ENCODE results near the gene ACOT9. TPM values are rescaled to one million over a fixed set of nuclear protein-coding genes. Genes with fewer than 3 reads are reported as not detected.

ACOT9 gene
- total RNA-seq, 1 experiment from 2014 or later: 33.6 TPM

DNA sequence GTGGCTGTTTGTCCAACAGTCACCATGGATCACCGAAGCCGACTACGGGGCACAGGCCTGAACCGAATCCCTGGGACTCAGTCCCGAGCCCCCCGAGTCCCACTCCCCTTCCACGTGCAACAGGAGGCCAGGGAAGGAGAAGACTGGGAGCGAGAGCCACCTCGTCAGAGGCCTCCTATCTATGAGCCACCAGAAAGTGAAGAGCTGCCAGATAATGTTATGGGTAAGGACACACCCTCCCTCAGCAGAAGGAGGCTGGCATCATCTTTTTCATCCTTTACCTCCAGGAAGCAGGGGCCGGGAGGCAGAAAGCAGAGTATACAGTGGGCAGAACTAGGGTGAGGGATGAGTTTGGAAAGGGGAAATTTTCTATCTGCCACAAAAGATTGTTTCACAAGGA is 78.6 kb downstream of the ACOT9 start:
- Histone ChIP-seq H3K9me3 (ENCODE audit: low read depth, low read length, poor library complexity, severe bottlenecking) (no peaks in the 10 kb centered on the region), H3K27me3 (replicated peaks; ENCODE audit: insufficient read depth, low read depth, low read length, poor library complexity) (no peaks in the 10 kb centered on the region), H3K4me3 (ENCODE audit: low read depth, low read length, poor library complexity, severe bottlenecking) (no peak overlapping the region), H3K36me3 (ENCODE audit: insufficient read depth, low read length, poor library complexity, severe bottlenecking) (no peaks in the 10 kb centered on the region), H3K27ac (ENCODE audit: low read depth, low read length, poor library complexity, severe bottlenecking) (no peak overlapping the region), H3K4me1 (ENCODE audit: insufficient read depth, low read length, poor library complexity, severe bottlenecking) (no peaks in the 10 kb centered on the region)
- POLR2A ChIA-PET (ENCODE audit: low non-redundant PET): no interaction called here
- no peak for DNase-seq (ENCODE audit: low spot score)
- no peak for TF ChIP-seq EZH2 (IDR thresholded peaks at IDR 0.05; ENCODE audit: borderline replicate concordance, low read depth, low read length, poor library complexity, severe bottlenecking)
- TF ChIP-seq, protein P1, sequence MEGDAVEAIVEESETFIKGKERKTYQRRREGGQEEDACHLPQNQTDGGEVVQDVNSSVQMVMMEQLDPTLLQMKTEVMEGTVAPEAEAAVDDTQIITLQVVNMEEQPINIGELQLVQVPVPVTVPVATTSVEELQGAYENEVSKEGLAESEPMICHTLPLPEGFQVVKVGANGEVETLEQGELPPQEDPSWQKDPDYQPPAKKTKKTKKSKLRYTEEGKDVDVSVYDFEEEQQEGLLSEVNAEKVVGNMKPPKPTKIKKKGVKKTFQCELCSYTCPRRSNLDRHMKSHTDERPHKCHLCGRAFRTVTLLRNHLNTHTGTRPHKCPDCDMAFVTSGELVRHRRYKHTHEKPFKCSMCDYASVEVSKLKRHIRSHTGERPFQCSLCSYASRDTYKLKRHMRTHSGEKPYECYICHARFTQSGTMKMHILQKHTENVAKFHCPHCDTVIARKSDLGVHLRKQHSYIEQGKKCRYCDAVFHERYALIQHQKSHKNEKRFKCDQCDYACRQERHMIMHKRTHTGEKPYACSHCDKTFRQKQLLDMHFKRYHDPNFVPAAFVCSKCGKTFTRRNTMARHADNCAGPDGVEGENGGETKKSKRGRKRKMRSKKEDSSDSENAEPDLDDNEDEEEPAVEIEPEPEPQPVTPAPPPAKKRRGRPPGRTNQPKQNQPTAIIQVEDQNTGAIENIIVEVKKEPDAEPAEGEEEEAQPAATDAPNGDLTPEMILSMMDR (conservative IDR thresholded peaks at IDR 0.05; ENCODE audit: low read depth, low read length): no peak
- no TSS peak for BruUV-seq (replicated peaks)
- CTCF ChIA-PET: interaction anchor here (0.5 kb wide), 1 partner anchor 166 kb away, joined by 3 read pairs; no protein-coding TSS in a partner anchor
- intact Hi-C loops (cut with micrococcal nuclease; ENCODE audit: unreplicated experiment): no loop called here

DNA sequence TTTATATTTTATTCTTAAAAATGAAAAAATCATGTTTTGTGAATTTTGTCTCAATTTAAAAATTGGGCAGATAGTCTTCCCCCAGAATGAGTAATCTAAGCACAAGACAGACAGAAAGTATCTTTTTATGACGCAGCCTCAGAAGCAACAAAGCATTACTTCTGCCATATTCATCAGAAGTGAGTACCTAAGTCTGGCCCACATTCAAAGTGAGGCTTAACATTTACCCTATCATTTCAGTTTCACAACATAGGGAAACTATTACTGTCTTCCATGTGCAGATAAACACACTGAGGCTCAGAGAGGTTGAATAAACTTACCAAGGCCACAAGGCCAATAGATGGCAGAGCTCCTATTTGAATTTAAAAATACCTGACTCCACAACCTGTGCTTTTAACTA is 80.2 kb downstream of the ACOT9 start:
- H3K36me3 ChIP-seq (ENCODE audit: insufficient read depth, low read length, poor library complexity, severe bottlenecking): no peaks in the 10 kb centered on the region
- H3K4me3 ChIP-seq (ENCODE audit: low read depth, low read length, poor library complexity, severe bottlenecking): no peak overlapping the region
- no peak for DNase-seq (ENCODE audit: low spot score)
- H3K9me3 ChIP-seq (ENCODE audit: low read depth, low read length, poor library complexity, severe bottlenecking): no peaks in the 10 kb centered on the region
- no TSS peak for BruUV-seq (replicated peaks)
- no peak for TF ChIP-seq EZH2 (IDR thresholded peaks at IDR 0.05; ENCODE audit: borderline replicate concordance, low read depth, low read length, poor library complexity, severe bottlenecking)
- TF ChIP-seq, protein P1 (conservative IDR thresholded peaks at IDR 0.05; ENCODE audit: low read depth, low read length): no peak
- H3K27ac ChIP-seq (ENCODE audit: low read depth, low read length, poor library complexity, severe bottlenecking): no peak overlapping the region
- CTCF ChIA-PET: no interaction called here
- intact Hi-C loops (cut with micrococcal nuclease; ENCODE audit: unreplicated experiment): no loop called here
- no peaks in the 10 kb centered on the region for H3K4me1 ChIP-seq (ENCODE audit: insufficient read depth, low read length, poor library complexity, severe bottlenecking)
- POLR2A ChIA-PET (ENCODE audit: low non-redundant PET): no interaction called here
- no peaks in the 10 kb centered on the region for H3K27me3 ChIP-seq (replicated peaks; ENCODE audit: insufficient read depth, low read depth, low read length, poor library complexity)

DNA sequence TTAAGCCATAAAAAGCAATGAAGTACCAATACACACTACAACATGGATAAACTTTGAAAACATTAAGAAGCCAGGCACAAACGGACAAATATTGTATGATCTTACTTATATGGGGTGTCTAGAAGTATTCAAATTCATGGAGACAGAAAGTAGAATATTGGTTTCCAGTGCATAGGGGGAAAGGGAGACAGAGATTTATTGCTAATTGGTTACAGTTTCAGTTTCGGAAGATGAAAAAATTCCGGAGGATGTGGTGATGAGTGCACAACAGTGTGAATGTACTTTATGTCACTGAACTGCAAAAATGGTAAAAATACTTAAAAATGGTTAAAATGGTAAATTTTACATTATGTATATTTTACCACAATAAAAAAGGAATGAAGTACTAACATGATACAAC is 80.9 kb downstream of the ACOT9 start:
- Histone ChIP-seq H3K4me1 (ENCODE audit: insufficient read depth, low read length, poor library complexity, severe bottlenecking) (no peaks in the 10 kb centered on the region), H3K27me3 (replicated peaks; ENCODE audit: insufficient read depth, low read depth, low read length, poor library complexity) (no peaks in the 10 kb centered on the region), H3K27ac (ENCODE audit: low read depth, low read length, poor library complexity, severe bottlenecking) (no peak overlapping the region), H3K36me3 (ENCODE audit: insufficient read depth, low read length, poor library complexity, severe bottlenecking) (no peaks in the 10 kb centered on the region), H3K9me3 (ENCODE audit: low read depth, low read length, poor library complexity, severe bottlenecking) (no peaks in the 10 kb centered on the region), H3K4me3 (ENCODE audit: low read depth, low read length, poor library complexity, severe bottlenecking) (no peak overlapping the region)
- ChIA-PET CTCF (no interaction called here), POLR2A (ENCODE audit: low non-redundant PET) (no interaction called here)
- no TSS peak for BruUV-seq (replicated peaks)
- no peak for TF ChIP-seq EZH2 (IDR thresholded peaks at IDR 0.05; ENCODE audit: borderline replicate concordance, low read depth, low read length, poor library complexity, severe bottlenecking)
- TF ChIP-seq, protein P1 (conservative IDR thresholded peaks at IDR 0.05; ENCODE audit: low read depth, low read length): no peak
- intact Hi-C loops (cut with micrococcal nuclease; ENCODE audit: unreplicated experiment): no loop called here
- no peak for DNase-seq (ENCODE audit: low spot score)
